ENCODE results near the gene IMMP2L.

DNA sequence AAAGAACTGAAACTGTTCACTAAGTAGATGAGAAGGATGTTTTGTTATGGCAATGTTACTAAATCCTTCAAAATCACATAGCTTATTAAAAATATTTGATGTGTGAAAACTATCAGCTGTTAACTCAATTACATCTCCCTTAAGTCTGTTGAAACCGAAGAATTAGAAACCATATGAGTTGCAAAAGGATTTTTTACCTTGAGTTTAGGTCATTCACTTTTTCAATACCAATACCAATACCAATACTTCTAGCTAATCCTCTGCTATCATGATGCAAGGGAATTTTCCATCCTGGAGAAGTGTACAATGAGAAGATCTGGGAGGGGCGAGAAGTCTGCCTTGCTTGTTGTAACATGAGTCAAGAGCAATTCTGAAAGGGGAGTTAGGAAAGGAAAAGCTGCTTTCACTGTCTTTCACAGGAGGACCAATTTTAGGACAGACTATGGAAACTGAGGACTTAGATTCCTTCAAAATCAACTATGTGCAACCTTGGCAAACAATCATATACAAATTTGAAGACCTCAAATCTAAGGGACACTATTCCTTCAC, 199.7 kb downstream of the IMMP2L start:
- TF ChIP-seq, protein P1, sequence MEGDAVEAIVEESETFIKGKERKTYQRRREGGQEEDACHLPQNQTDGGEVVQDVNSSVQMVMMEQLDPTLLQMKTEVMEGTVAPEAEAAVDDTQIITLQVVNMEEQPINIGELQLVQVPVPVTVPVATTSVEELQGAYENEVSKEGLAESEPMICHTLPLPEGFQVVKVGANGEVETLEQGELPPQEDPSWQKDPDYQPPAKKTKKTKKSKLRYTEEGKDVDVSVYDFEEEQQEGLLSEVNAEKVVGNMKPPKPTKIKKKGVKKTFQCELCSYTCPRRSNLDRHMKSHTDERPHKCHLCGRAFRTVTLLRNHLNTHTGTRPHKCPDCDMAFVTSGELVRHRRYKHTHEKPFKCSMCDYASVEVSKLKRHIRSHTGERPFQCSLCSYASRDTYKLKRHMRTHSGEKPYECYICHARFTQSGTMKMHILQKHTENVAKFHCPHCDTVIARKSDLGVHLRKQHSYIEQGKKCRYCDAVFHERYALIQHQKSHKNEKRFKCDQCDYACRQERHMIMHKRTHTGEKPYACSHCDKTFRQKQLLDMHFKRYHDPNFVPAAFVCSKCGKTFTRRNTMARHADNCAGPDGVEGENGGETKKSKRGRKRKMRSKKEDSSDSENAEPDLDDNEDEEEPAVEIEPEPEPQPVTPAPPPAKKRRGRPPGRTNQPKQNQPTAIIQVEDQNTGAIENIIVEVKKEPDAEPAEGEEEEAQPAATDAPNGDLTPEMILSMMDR (IDR thresholded peaks at IDR 0.05) = no peak
- no peak for TF ChIP-seq POLR2AphosphoS5 (IDR thresholded peaks at IDR 0.05; ENCODE audit: low read depth, low read length)
- TF ChIP-seq SIN3A (IDR thresholded peaks at IDR 0.05; ENCODE audit: borderline replicate concordance, insufficient read depth, low read depth, low read length) = no peak
- TF ChIP-seq, protein P2, sequence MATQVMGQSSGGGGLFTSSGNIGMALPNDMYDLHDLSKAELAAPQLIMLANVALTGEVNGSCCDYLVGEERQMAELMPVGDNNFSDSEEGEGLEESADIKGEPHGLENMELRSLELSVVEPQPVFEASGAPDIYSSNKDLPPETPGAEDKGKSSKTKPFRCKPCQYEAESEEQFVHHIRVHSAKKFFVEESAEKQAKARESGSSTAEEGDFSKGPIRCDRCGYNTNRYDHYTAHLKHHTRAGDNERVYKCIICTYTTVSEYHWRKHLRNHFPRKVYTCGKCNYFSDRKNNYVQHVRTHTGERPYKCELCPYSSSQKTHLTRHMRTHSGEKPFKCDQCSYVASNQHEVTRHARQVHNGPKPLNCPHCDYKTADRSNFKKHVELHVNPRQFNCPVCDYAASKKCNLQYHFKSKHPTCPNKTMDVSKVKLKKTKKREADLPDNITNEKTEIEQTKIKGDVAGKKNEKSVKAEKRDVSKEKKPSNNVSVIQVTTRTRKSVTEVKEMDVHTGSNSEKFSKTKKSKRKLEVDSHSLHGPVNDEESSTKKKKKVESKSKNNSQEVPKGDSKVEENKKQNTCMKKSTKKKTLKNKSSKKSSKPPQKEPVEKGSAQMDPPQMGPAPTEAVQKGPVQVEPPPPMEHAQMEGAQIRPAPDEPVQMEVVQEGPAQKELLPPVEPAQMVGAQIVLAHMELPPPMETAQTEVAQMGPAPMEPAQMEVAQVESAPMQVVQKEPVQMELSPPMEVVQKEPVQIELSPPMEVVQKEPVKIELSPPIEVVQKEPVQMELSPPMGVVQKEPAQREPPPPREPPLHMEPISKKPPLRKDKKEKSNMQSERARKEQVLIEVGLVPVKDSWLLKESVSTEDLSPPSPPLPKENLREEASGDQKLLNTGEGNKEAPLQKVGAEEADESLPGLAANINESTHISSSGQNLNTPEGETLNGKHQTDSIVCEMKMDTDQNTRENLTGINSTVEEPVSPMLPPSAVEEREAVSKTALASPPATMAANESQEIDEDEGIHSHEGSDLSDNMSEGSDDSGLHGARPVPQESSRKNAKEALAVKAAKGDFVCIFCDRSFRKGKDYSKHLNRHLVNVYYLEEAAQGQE (IDR thresholded peaks at IDR 0.05; ENCODE audit: insufficient read depth in 1 of 2, low read depth in 2 of 2, low read length in 1 of 2) = no peak
- no peak for TF ChIP-seq TCF7L2 (IDR thresholded peaks at IDR 0.05; ENCODE audit: low read depth, low read length)
